Measurements from ENCODE around the gene UGT1A10.

Gene UGT1A10

DNA sequence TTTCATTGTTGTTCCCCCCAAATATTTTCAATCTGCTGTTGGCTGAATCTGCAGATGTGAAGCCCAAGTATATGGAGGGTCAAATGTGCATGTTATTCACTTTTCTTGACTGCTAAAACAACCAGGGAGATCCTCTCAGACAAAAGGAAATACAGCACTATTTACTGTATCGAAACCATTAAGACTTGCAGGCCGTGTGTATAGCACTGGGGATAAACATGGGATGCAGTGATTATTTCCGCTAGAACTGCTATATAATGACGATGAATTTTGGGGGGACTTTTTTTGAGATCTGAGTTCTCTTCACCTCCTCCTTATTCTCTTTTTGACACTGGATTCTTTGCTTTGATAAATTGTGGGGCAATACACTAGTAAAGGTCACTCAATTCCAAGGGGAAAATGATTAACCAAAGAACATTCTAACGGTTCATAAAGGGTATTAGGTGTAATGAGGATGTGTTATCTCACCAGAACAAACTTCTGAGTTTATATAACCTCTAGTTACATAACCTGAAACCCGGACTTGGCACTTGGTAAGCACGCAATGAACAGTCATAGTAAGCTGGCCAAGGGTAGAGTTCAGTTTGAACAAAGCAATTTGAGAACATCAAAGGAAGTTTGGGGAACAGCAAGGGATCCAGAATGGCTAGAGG lies 120.3 kb downstream of the UGT1A10 start:
- DNase-seq (ENCODE audit: low read depth in 1 of 2, low spot score in 1 of 2): no peak
- TF ChIP-seq POLR2AphosphoS5 (IDR thresholded peaks at IDR 0.05; ENCODE audit: low read depth) (no peak), GABPA (IDR thresholded peaks at IDR 0.05; ENCODE audit: low read depth) (no peak), SPI1 (IDR thresholded peaks at IDR 0.05; ENCODE audit: borderline replicate concordance, low read depth) (no peak)
- TF ChIP-seq, protein P1, sequence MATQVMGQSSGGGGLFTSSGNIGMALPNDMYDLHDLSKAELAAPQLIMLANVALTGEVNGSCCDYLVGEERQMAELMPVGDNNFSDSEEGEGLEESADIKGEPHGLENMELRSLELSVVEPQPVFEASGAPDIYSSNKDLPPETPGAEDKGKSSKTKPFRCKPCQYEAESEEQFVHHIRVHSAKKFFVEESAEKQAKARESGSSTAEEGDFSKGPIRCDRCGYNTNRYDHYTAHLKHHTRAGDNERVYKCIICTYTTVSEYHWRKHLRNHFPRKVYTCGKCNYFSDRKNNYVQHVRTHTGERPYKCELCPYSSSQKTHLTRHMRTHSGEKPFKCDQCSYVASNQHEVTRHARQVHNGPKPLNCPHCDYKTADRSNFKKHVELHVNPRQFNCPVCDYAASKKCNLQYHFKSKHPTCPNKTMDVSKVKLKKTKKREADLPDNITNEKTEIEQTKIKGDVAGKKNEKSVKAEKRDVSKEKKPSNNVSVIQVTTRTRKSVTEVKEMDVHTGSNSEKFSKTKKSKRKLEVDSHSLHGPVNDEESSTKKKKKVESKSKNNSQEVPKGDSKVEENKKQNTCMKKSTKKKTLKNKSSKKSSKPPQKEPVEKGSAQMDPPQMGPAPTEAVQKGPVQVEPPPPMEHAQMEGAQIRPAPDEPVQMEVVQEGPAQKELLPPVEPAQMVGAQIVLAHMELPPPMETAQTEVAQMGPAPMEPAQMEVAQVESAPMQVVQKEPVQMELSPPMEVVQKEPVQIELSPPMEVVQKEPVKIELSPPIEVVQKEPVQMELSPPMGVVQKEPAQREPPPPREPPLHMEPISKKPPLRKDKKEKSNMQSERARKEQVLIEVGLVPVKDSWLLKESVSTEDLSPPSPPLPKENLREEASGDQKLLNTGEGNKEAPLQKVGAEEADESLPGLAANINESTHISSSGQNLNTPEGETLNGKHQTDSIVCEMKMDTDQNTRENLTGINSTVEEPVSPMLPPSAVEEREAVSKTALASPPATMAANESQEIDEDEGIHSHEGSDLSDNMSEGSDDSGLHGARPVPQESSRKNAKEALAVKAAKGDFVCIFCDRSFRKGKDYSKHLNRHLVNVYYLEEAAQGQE (IDR thresholded peaks at IDR 0.05; ENCODE audit: insufficient replicate concordance, low read depth): no peak
- TF ChIP-seq, protein P2, sequence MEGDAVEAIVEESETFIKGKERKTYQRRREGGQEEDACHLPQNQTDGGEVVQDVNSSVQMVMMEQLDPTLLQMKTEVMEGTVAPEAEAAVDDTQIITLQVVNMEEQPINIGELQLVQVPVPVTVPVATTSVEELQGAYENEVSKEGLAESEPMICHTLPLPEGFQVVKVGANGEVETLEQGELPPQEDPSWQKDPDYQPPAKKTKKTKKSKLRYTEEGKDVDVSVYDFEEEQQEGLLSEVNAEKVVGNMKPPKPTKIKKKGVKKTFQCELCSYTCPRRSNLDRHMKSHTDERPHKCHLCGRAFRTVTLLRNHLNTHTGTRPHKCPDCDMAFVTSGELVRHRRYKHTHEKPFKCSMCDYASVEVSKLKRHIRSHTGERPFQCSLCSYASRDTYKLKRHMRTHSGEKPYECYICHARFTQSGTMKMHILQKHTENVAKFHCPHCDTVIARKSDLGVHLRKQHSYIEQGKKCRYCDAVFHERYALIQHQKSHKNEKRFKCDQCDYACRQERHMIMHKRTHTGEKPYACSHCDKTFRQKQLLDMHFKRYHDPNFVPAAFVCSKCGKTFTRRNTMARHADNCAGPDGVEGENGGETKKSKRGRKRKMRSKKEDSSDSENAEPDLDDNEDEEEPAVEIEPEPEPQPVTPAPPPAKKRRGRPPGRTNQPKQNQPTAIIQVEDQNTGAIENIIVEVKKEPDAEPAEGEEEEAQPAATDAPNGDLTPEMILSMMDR (IDR thresholded peaks at IDR 0.05; ENCODE audit: insufficient read depth, low read length): no peak
- Histone ChIP-seq H3K4me3 (replicated peaks; ENCODE audit: insufficient read depth, low read length) (no peak overlapping the region), H3K27me3 (ENCODE audit: insufficient read depth, poor library complexity, severe bottlenecking) (no peaks in the 10 kb centered on the region), H3K27ac (replicated peaks) (no peak overlapping the region)

DNA sequence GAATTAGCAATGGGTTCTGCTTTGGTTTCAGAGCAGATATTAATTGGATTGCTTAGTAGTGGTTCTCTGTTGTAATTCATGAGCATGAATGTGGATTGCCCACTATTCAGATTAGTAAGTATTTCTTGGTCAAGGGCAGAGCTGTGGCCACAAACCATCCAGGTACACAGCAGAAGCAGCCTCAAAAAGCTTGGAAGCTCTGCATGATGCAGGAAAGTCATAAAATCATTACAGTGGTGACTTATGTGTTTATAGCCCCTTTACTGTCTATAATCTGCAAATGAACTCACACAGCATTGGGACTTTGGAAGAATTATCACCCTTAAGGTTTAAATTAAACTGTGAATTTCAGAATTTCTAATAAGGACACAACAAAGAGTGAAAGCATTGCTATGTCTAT lies 121.9 kb downstream of the UGT1A10 start:
- no peak for DNase-seq (ENCODE audit: low read depth in 1 of 2, low spot score in 1 of 2)
- TF ChIP-seq GABPA (IDR thresholded peaks at IDR 0.05; ENCODE audit: low read depth): no peak
- no peak for TF ChIP-seq SPI1 (IDR thresholded peaks at IDR 0.05; ENCODE audit: borderline replicate concordance, low read depth)
- no peak for TF ChIP-seq POLR2AphosphoS5 (IDR thresholded peaks at IDR 0.05; ENCODE audit: low read depth)
- TF ChIP-seq, protein P2 (IDR thresholded peaks at IDR 0.05; ENCODE audit: insufficient read depth, low read length): no peak
- TF ChIP-seq, protein P1 (IDR thresholded peaks at IDR 0.05; ENCODE audit: insufficient replicate concordance, low read depth): no peak
- H3K27ac ChIP-seq (replicated peaks): no peak overlapping the region

DNA sequence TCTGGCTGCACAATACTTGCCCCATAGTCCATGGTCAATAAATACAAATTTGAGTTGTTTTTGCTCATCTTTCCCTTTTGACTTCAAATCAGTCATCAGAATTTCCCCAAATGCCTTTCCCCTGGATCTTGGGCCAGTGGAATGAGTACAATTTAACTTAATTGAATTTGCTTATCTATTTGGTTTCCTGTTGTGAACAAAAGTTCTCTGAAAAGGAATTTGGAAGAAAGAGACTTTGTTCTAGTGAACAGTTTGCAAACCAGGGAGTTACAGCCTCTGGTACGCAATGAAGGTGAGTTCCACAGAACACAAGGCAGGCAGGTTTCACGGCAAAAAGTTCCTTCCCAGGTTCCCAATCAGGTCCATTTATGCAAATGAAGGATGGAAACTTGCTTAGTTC lies 122.6 kb downstream of the UGT1A10 start:
- DNase-seq (ENCODE audit: low read depth in 1 of 2, low spot score in 1 of 2): no peak
- Histone ChIP-seq H3K27ac (replicated peaks) (no peak overlapping the region), H3K27me3 (ENCODE audit: insufficient read depth, poor library complexity, severe bottlenecking) (no peaks in the 10 kb centered on the region), H3K4me3 (replicated peaks; ENCODE audit: insufficient read depth, low read length) (no peak overlapping the region)
- TF ChIP-seq, protein P2 (IDR thresholded peaks at IDR 0.05; ENCODE audit: insufficient read depth, low read length): no peak
- TF ChIP-seq, protein P1 (IDR thresholded peaks at IDR 0.05; ENCODE audit: insufficient replicate concordance, low read depth): no peak
- TF ChIP-seq GABPA (IDR thresholded peaks at IDR 0.05; ENCODE audit: low read depth) (no peak), POLR2AphosphoS5 (IDR thresholded peaks at IDR 0.05; ENCODE audit: low read depth) (no peak), SPI1 (IDR thresholded peaks at IDR 0.05; ENCODE audit: borderline replicate concordance, low read depth) (no peak)

More for the DNA sequence above, 121.9 kb downstream of the UGT1A10 start:
- H3K27me3 ChIP-seq (ENCODE audit: insufficient read depth, poor library complexity, severe bottlenecking): no peaks in the 10 kb centered on the region
- no peak overlapping the region for H3K4me3 ChIP-seq (replicated peaks; ENCODE audit: insufficient read depth, low read length)

Data from HL-60 (cell line).